SK-N-SH (cell line): ENCODE measurements around the gene FUCA1. TPM values are rescaled to one million over a fixed set of nuclear protein-coding genes. Genes with fewer than 3 reads are reported as not detected.

ENCODE experiments used
- CTCF ChIA-PET: fragments of 300-600, 350-600 bp; formaldehyde crosslinking; extraction: SDS; loops from one replicate; lab custom pipeline; 2021; lab: Yijun Ruan, JAX
- POLR2A ChIA-PET: fragments of 350-600 bp; sonication (Branson Sonifier 250); formaldehyde crosslinking; extraction: SDS; loops from one replicate; lab custom pipeline; 2020; ENCODE audit warnings: antibody characterized with exemption, inconsistent platforms; lab: Yijun Ruan, JAX
- DNase-seq: peaks from one replicate; pipeline ENCODE4 v3.0.0; 2012
- H2AFZ ChIP-seq: fragments of 200-600 bp; sonication (generic); 2 replicates; pipeline ENCODE4 v1.8.1; 2016; ENCODE audit warnings: antibody characterized with exemption, mild to moderate bottlenecking, low read depth
- H3F3A ChIP-seq: fragments of 200-600 bp; sonication (generic); replicated peaks from 2 replicates; pipeline ENCODE3; 2016; ENCODE audit warnings: antibody characterized with exemption, mild to moderate bottlenecking; ENCODE audit not compliant: insufficient read depth
- H3K27ac ChIP-seq, 2 experiments: fragments of 200-500 bp in 1 of 2; fragments of 200-600 bp in 1 of 2; sonication (Bioruptor generic) in 1 of 2; sonication (generic), shearing (Covaris generic) in 1 of 2; 2 replicates each; pipeline versions ENCODE4 v1.5.1 to v1.6.1; 2014 to 2016; ENCODE audit warnings: low read depth in 2 of 2, inconsistent platforms in 1 of 2, low read length in 1 of 2, mild to moderate bottlenecking in 1 of 2, mixed read lengths in 1 of 2
- H3K27me3 ChIP-seq: fragments of 200-600 bp; sonication (generic), shearing (Covaris generic); 2 replicates; pipeline ENCODE4 v1.6.1; 2016; ENCODE audit warnings: mixed run types; ENCODE audit not compliant: insufficient read depth
- H3K36me3 ChIP-seq, 2 experiments: fragments of 200-500 bp in 1 of 2; fragments of 200-600 bp in 1 of 2; sonication (Bioruptor generic) in 1 of 2; sonication (generic) in 1 of 2; replicated peaks in 1 of 2; 2 replicates each; pipeline versions ENCODE3 to v1.5.1; 2014 to 2016; ENCODE audit warnings: low read length in 1 of 2, mild to moderate bottlenecking in 1 of 2; ENCODE audit not compliant: insufficient read depth in 2 of 2, control insufficient read depth in 1 of 2
- H3K4me1 ChIP-seq, 2 experiments: fragments of 200-500 bp in 1 of 2; fragments of 200-600 bp in 1 of 2; sonication (Bioruptor generic) in 1 of 2; sonication (generic), shearing (Covaris generic) in 1 of 2; 2 replicates each; pipeline versions ENCODE4 v1.5.1 to v1.6.1; 2014 to 2016; ENCODE audit warnings: low read depth in 1 of 2, low read length in 1 of 2, mixed run types in 1 of 2; ENCODE audit not compliant: insufficient read depth in 2 of 2, control insufficient read depth in 1 of 2
- H3K4me2 ChIP-seq: fragments of 200-600 bp; sonication (generic), shearing (Covaris generic); 2 replicates; pipeline ENCODE4 v1.6.1; 2017; ENCODE audit warnings: mixed run types
- H3K4me3 ChIP-seq, 2 experiments: fragments of 200-500 bp in 1 of 2; fragments of 200-600 bp in 1 of 2; sonication (Bioruptor generic) in 1 of 2; sonication (generic), shearing (Covaris generic) in 1 of 2; 2 replicates each; pipeline versions ENCODE4 v1.5.1 to v1.8.1; 2014 to 2016; ENCODE audit warnings: low read depth in 2 of 2, inconsistent platforms in 1 of 2, low read length in 1 of 2, mild to moderate bottlenecking in 1 of 2, mixed read lengths in 1 of 2, moderate library complexity in 1 of 2
- H3K79me2 ChIP-seq: fragments of 200-600 bp; sonication (generic); 2 replicates; pipeline ENCODE4 v1.8.1; 2017; ENCODE audit warnings: mild to moderate bottlenecking; ENCODE audit not compliant: insufficient read depth
- H3K9ac ChIP-seq: fragments of 200-600 bp; sonication (generic); 2 replicates; pipeline ENCODE4 v1.6.1; 2017; ENCODE audit warnings: mixed run types
- H3K9me2 ChIP-seq: fragments of 200-600 bp; sonication (generic); 2 replicates; pipeline ENCODE4 v1.6.1; 2017; ENCODE audit warnings: mixed run types
- H3K9me3 ChIP-seq: fragments of 200-600 bp; sonication (generic); 2 replicates; pipeline ENCODE4 v1.6.1; 2017; ENCODE audit warnings: mixed run types, mild to moderate bottlenecking, moderate library complexity
- H4K20me1 ChIP-seq: fragments of 200-600 bp; sonication (generic); 2 replicates; pipeline ENCODE4 v1.6.1; 2017; ENCODE audit warnings: mild to moderate bottlenecking, mixed run types; ENCODE audit not compliant: insufficient read depth
- CHD2 ChIP-seq: fragments of 150-350 bp; IDR thresholded peaks from 2 replicates; pipeline ENCODE4 v1.6.1; 2018; ENCODE audit warnings: low read length; ENCODE audit not compliant: partially characterized antibody
- EZH2phosphoT487 ChIP-seq: fragments of 200-600 bp; sonication (generic); IDR thresholded peaks from 2 replicates; pipeline ENCODE4 v1.6.1; 2017; ENCODE audit warnings: low read depth, mixed run types, mild to moderate bottlenecking, antibody characterized with exemption, moderate library complexity, borderline replicate concordance
- GABPA ChIP-seq: IDR thresholded peaks from 2 replicates; pipeline ENCODE4 v1.4.0; 2012; ENCODE audit warnings: low read depth, mild to moderate bottlenecking
- JUND ChIP-seq: IDR thresholded peaks from 2 replicates; pipeline ENCODE4 v1.4.0; 2012
- NRF1 ChIP-seq: IDR thresholded peaks from 2 replicates; pipeline ENCODE4 v1.6.1; 2012; ENCODE audit warnings: low read depth, mild to moderate bottlenecking, low read length
- REST ChIP-seq: IDR thresholded peaks from 2 replicates; pipeline ENCODE4 v1.6.1; 2012; ENCODE audit warnings: mild to moderate bottlenecking, low read depth, low read length, moderate library complexity
- USF1 ChIP-seq: IDR thresholded peaks from 2 replicates; pipeline ENCODE4 v1.4.0; 2012; ENCODE audit warnings: low read depth, borderline replicate concordance
- WGBS: methylation state at CpG from one replicate; pipeline ENCODE4 v1.1.6; 2017; ENCODE audit warnings: low lambda C conversion rate; 5-methylcytosine and 5-hydroxymethylcytosine counted together
- polyA plus RNA-seq, 3 experiments: library from polyadenylated mRNA; depleted of rRNA; stranded (reverse); fragments of >200 nt; gene quantifications; 2 replicates each; pipeline ENCODE4 v1.2.3, GENCODE V29; 2012

FUCA1 gene
- polyA plus RNA-seq, 1 of the 3 experiments (the other 2 are of a cell fraction): 31.9 TPM

GRCh38 chr1:23908453-23909341, 40.6 kb upstream of the FUCA1 start:
- CTCF ChIA-PET: interaction anchor here (1.2 to 2.1 kb wide), 4 partner anchors 8 to 137 kb away, joined by 3 to 7 read pairs (median 6); no protein-coding TSS in a partner anchor

More at GRCh38 chr1:23908453-23909341, 40.6 kb upstream of the FUCA1 start:
- H3K36me3 ChIP-seq: no peaks in the 10 kb centered on the region
- H3K27ac ChIP-seq: no peak overlapping the region
- no peak overlapping the region for H3K4me3 ChIP-seq
- TF ChIP-seq REST (no peak), CHD2 (no peak), GABPA (no peak), EZH2phosphoT487 (no peak), USF1 (no peak), JUND (no peak), NRF1 (no peak)
- H3K27me3 ChIP-seq: peaks cover 16% of the 10 kb centered on the region; the same call in 1 of the 2 replicates
- no peaks in the 10 kb centered on the region for H3K79me2 ChIP-seq
- no peak overlapping the region for H3K4me2 ChIP-seq
- WGBS: 71% methylated on average over 9 of the region's 9 CpGs
- H3K9me2 ChIP-seq: no peaks in the 10 kb centered on the region
- POLR2A ChIA-PET: no interaction called here
- no peaks in the 10 kb centered on the region for H3F3A ChIP-seq
- no peak for DNase-seq
- H4K20me1 ChIP-seq: no peaks in the 10 kb centered on the region
- H3K9ac ChIP-seq: no peak overlapping the region
- no peak overlapping the region for H2AFZ ChIP-seq
- H3K9me3 ChIP-seq: no peaks in the 10 kb centered on the region
- H3K4me1 ChIP-seq: peaks cover 0 to 16% of the 10 kb centered on the region in 2 experiments; a peak in 1 of 4 replicates
